HG03039 (cell line): Measurements from ENCODE around the gene CKAP5.

ENCODE experiments used
- ATAC-seq: cut with Tn5 transposase; IDR thresholded peaks from one replicate; pipeline ENCODE4 v1.9.1; 2021; ENCODE audit warnings: mild to moderate bottlenecking, moderate library complexity; ENCODE audit not compliant: unreplicated experiment

Gene CKAP5

GRCh38 chr11:46845740-46846509, at the start of gene CKAP5:
TSS of gene CKAP5 (minus strand) at chr11:46846280. CDS start at chr11:46821231, 25,049 bp downstream.
- ATAC-seq: peak; percentile 88

- ATAC-seq: no peak
These were observed 49.7 kb upstream of the CKAP5 start for GRCh38 chr11:46895821-46896220.

GRCh38 chr11:46894961-46895360, 48.9 kb upstream of the CKAP5 start:
- ATAC-seq: no peak

- ATAC-seq: no peak
These were observed 48.4 kb upstream of the CKAP5 start for GRCh38 chr11:46894506-46894905.

GRCh38 chr11:46892838-46893237, 46.8 kb upstream of the CKAP5 start:
- ATAC-seq: no peak

GRCh38 chr11:46892109-46892508, 46.0 kb upstream of the CKAP5 start:
- ATAC-seq: no peak

GRCh38 chr11:46890665-46891064, 44.6 kb upstream of the CKAP5 start:
- ATAC-seq: no peak

GRCh38 chr11:46889689-46890475, 43.8 kb upstream of the CKAP5 start:
- no peak for ATAC-seq

GRCh38 chr11:46889251-46889650, 43.2 kb upstream of the CKAP5 start:
- no peak for ATAC-seq

- ATAC-seq: no peak
These were observed 42.6 kb upstream of the CKAP5 start for GRCh38 chr11:46888636-46889035.

GRCh38 chr11:46886211-46886610, 40.1 kb upstream of the CKAP5 start:
- ATAC-seq: no peak

GRCh38 chr11:46879056-46879585, 33.0 kb upstream of the CKAP5 start:
- no peak for ATAC-seq

- no peak for ATAC-seq
These were observed 31.5 kb upstream of the CKAP5 start for GRCh38 chr11:46877580-46877979.

GRCh38 chr11:46876471-46876870, 30.4 kb upstream of the CKAP5 start:
- no peak for ATAC-seq

- no peak for ATAC-seq
These were observed 28.5 kb upstream of the CKAP5 start for GRCh38 chr11:46874586-46874985.

- no peak for ATAC-seq
These were observed 22.8 kb upstream of the CKAP5 start for GRCh38 chr11:46868912-46869311.

- no peak for ATAC-seq
These were observed 19.3 kb upstream of the CKAP5 start for GRCh38 chr11:46865340-46865739.

GRCh38 chr11:46860218-46860617, 14.1 kb upstream of the CKAP5 start:
- no peak for ATAC-seq

GRCh38 chr11:46858920-46859546, 13.0 kb upstream of the CKAP5 start:
- no peak for ATAC-seq

- ATAC-seq: no peak
These were observed 11.6 kb upstream of the CKAP5 start for GRCh38 chr11:46857666-46858065.

- no peak for ATAC-seq
These were observed 10.7 kb upstream of the CKAP5 start for GRCh38 chr11:46856605-46857343.
